Uterus (tissue), 2 donors: ENCODE data around the gene C16orf95.

Experiments
- CTCF ChIP-seq, 4 experiments: fragments of 200-600 bp in 2 of 4; fragments of 450-650 bp in 2 of 4; sonication (generic) in 2 of 4; IDR thresholded peaks; one replicate each; pipeline ENCODE4 v1.5.1; 2016 to 2019; ENCODE audit warnings: antibody characterized with exemption in 4 of 4, mild to moderate bottlenecking in 2 of 4, moderate library complexity in 1 of 4
- POLR2A ChIP-seq, 2 donors: fragments of 450-650 bp; IDR thresholded peaks; one replicate each; pipeline ENCODE4 v1.6.1; 2016; ENCODE audit warnings: antibody characterized with exemption in 2 of 2, mild to moderate bottlenecking in 1 of 2, moderate library complexity in 1 of 2

- TF ChIP-seq POLR2A (IDR thresholded peaks at IDR 0.05), result no peak
- TF ChIP-seq CTCF (IDR thresholded peaks at IDR 0.05), result no peak
Measured at GRCh38 chr16:87284183-87284582, 33.0 kb downstream of the C16orf95 start.
